A549 (cell line): ENCODE results near the gene PRODH.

Experiments
- CTCF ChIP-seq: fragments of >200 bp; sonication (Bioruptor Twin); formaldehyde crosslinking; IDR thresholded peaks from 3 replicates; pipeline ENCODE4 v1.5.1; 2016
- TF ChIP-seq, protein P1 (sequence below): fragments of 200-600 bp; sonication (generic); IDR thresholded peaks from 2 replicates; pipeline ENCODE4 v1.6.1; 2016; ENCODE audit warnings: antibody characterized with exemption, mild to moderate bottlenecking, moderate library complexity

DNA sequence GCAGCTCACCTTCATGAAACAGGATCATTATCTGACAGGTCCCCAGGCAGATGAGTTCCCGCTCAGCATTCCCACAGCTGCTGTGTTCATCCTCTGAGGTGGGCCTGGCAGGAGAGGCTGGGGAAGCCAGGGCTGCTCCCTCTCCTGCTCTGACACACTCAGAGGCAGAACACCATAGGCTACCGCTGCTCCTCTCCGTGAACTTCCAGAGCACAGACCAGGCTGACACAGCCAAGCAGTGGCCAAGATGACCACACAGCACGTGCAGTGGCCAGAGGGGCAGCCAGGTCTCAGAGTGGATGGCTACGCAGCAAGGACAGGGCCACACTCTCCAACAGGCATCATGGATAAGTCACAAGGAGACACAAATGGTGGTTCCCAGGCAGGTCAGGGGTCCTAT is 8.5 kb downstream of the PRODH start:
- TF ChIP-seq CTCF, result no peak
- TF ChIP-seq, protein P1, sequence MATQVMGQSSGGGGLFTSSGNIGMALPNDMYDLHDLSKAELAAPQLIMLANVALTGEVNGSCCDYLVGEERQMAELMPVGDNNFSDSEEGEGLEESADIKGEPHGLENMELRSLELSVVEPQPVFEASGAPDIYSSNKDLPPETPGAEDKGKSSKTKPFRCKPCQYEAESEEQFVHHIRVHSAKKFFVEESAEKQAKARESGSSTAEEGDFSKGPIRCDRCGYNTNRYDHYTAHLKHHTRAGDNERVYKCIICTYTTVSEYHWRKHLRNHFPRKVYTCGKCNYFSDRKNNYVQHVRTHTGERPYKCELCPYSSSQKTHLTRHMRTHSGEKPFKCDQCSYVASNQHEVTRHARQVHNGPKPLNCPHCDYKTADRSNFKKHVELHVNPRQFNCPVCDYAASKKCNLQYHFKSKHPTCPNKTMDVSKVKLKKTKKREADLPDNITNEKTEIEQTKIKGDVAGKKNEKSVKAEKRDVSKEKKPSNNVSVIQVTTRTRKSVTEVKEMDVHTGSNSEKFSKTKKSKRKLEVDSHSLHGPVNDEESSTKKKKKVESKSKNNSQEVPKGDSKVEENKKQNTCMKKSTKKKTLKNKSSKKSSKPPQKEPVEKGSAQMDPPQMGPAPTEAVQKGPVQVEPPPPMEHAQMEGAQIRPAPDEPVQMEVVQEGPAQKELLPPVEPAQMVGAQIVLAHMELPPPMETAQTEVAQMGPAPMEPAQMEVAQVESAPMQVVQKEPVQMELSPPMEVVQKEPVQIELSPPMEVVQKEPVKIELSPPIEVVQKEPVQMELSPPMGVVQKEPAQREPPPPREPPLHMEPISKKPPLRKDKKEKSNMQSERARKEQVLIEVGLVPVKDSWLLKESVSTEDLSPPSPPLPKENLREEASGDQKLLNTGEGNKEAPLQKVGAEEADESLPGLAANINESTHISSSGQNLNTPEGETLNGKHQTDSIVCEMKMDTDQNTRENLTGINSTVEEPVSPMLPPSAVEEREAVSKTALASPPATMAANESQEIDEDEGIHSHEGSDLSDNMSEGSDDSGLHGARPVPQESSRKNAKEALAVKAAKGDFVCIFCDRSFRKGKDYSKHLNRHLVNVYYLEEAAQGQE, result no peak
